ENCODE results near the gene RHBDF1.

RHBDF1 gene

DNA sequence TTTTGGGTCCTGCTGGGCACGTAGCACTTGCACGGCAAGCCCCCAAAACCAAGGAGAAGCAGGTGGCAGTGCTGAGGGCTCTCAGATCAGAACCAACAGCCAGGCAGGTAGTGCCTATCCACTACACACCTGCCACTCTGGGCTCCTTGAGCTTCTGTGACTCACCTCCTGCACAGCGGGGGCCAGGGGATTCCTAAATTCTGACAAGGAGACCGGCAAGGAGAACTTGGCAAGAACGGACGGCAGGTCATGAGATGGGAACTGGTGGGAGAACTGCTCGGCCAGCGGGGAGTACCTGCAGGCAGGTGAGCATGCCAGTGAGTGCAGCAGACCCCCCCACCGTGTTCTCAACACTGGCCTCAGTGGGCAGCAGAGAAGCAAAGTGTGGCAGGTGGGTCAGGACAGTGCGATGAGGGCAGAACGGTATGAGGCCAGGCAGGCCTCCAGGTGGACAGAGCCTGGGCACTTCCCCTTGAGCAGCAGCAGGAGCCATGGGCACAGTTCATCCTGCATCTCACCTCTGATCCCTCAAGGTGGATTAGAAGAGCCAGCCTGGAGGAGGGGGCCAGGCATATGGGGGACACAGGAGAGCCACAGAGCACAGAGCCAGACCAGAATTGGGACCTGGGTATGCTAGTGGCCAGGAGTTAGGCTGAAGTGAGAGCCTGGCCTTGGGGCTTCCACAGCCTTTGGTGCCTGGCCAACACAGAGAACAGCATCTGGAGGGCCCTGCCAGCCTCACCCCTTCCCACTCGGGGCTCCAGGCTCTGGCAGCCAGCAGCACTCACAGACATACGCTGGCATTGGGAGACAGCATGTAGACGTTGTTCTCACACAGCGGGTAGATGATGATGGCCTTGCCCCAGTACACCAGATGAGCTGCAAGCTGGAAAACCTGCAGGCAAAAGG lies 20.3 kb upstream of the RHBDF1 start:
- DNase-seq, result no peak

DNA sequence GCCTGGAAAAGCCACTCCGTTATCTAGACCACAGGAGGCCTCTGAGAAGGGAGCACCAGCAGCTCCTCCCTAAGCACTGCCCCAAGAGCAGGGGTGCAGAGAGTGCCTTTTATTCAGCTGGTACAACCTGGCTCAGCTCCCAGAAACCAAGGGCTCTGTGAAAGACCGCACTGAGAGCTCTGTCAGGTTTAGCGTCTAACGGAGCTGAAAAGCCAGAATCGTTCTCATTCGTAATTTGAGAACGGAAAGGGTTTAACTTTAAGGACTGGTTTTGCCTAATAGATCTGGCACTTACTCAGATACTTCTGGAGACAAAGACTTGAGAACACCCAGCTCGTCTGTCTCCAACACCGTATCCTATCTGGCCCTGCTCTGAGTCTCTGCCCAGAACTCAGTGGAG lies 19.1 kb upstream of the RHBDF1 start:
- DNase-seq, result no peak

DNA sequence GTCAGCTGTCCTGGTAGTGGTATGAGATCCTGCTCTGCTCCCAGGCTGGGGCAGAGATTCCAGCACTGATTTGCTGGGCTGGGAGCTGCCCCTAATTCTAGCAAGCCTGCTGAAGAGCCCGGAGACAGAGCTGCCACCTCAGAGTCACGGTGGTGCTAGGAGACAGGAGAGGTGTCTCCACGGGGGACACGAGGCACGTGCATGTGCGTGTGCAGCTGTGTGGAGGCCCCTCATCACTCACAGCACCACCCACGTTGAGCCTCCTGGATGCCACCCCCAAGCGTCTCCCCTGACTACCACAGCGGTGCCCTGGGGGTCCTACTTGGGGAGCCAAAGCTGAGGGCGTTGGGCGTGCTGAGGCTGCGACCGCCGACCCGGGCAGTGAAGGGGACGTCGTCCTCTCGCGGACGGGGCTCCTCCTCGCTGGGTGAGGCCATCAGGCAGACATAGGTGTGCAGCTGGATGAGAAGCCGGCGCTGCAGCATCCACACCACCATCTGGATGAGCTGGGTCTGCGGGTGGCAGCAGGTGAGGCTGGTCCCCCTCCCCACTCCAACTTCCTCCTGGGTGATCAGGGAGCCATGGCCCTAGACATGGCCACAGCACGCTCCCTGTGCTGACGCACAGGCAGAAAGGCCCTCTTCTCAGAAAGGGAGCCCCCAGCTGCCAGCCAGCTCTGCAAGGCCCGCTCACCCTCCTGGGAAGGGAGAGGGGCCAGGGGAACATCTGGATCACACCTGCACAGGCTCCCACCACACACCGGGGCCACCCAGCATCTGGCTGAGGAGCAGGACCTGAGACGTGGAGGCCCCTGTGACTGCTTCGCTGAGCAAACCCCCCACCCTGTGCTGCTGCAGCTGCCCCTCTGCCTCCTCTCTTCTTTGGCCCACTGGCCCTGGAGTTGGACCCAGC lies 17.2 kb upstream of the RHBDF1 start:
- DNase-seq, result no peak

GRCh38 chr16:88613-89012 lies 16.2 kb upstream of the RHBDF1 start:
- no peak for DNase-seq

GRCh38 chr16:86483-86952 lies 14.1 kb upstream of the RHBDF1 start:
- no peak for DNase-seq

GRCh38 chr16:85865-86264 lies 13.4 kb upstream of the RHBDF1 start:
- no peak for DNase-seq

GRCh38 chr16:85407-85782 lies 13.0 kb upstream of the RHBDF1 start:
- no peak for DNase-seq

DNA sequence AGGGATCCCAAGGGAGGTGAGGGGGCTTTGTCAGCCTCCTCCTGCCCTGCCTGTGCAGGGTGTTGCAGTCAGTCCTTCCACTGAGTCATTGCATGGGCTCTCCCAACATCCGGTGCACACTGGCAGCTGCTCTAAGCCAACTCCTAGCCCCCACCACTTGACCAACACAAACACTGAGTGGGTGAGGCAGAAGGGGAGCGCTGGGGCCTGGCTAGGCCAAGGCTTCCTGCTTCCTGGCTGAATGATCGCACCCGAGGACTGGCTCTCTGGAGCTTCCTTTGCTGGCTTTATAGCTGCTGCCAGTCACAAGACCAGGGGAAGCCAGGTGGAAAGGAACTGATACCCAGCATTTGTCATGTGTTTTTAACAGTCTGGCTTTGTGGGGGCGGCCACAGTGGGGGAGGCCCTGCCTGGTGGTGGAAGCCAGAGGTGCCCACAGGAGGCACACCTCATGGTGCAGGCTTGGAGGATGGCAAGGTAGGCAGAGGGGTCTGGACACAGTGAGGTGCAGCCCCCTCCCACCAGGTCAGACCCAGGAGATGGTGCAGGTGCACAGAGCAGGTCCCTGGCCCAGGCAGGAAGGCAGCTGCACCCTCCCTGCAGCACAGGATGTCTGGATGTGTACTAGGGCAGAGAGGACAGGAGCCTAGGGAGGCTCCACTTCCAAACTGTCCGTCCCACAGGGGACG lies 12.4 kb upstream of the RHBDF1 start:
- DNase-seq, result no peak

DNA sequence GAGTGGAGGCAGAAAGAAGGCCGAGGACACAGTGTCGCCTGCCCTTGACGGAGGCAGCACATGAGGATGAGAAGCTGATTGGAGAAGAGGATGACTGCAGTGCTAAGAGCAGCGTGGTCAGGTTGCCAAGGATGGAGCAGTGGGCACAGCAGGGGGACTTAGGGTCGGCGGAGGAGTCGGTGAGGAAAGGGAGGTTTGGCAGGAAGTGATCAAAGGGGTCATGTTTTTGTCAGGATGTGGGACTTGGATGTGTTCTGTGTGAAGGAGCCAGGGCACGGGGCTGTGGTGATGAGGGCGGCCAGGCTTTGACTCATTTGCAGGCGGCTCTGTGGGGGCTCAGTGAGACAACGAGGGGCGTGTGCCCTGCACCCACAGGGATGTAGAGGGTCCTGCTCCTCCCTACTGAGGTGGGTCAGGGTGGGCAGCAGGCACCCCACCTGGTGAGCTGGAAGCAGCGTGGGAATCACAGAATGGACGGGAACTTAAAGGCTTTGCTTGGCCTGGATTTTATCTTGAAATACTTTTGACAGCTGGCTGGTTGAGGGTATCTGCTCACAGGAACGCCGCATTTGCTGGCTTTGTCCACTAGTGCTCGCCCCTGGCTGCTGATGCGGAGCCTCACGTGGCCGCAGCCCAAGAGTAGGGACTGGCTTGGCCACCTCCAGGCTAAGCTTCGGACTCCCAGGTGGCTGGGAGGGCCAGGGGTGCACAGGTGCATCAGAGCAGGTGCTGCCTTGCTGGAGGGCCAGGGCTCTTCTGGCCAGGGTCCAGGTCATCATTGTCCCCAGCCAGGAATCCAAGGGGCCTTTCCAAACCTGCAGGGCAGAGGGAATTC lies 11.6 kb upstream of the RHBDF1 start:
- no peak for DNase-seq

DNA sequence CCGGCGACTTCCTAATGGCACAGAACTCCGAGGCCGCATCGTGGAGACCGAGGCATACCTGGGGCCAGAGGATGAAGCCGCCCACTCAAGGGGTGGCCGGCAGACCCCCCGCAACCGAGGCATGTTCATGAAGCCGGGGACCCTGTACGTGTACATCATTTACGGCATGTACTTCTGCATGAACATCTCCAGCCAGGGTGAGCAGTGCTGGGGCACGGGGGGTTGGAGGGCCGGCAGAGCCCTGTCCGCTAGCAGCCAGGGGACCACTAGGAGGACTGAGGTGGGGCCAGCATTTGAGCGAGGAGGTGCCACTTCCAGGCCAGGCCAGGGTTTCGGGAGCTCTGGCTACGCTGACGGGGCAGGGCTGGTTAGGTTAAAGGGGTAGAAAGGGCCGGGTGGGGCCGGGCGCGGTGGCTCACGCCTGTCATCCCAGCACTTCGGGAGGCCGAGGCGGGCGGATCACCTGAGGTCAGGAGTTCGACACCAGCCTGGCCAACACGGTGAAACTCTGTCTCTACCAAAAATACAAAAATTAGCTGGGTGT lies 10.7 kb upstream of the RHBDF1 start:
- no peak for DNase-seq

DNA sequence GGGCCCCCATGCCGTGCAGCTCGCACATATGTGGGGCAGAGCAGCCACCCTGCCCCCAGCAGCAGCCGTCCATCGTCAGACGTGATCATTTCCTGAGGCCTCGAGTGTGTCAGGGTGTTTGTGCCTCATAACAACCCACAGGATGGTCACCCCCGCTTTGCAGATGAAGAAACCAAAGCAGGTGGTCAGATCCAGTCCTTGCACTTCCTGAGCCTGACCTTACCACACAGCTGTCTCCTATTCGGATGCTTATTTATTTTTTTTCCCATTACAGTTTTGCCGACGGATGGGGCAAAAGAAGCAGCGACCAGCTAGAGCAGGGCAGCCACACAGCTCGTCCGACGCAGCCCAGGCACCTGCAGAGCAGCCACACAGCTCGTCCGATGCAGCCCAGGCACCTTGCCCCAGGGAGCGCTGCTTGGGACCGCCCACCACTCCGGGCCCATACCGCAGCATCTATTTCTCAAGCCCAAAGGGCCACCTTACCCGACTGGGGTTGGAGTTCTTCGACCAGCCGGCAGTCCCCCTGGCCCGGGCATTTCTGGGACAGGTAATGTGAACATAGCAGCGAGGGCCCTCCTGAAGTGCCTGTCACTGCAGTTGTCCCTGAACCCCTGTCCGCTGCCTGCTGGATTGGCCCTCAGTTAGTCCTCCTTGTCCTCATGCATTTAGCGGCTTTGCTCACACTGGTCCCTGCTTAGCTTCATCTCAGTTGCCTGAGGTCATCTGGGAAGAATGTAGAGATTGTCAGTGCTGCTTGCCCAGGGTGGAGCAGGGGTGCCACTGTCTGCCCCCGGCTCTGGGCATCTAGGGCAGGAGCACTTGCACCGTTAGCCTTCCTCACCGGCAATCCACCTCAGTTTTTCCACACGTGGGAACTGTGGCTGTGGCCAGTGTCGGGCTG lies 7.0 kb upstream of the RHBDF1 start:
- DNase-seq, result no peak

DNA sequence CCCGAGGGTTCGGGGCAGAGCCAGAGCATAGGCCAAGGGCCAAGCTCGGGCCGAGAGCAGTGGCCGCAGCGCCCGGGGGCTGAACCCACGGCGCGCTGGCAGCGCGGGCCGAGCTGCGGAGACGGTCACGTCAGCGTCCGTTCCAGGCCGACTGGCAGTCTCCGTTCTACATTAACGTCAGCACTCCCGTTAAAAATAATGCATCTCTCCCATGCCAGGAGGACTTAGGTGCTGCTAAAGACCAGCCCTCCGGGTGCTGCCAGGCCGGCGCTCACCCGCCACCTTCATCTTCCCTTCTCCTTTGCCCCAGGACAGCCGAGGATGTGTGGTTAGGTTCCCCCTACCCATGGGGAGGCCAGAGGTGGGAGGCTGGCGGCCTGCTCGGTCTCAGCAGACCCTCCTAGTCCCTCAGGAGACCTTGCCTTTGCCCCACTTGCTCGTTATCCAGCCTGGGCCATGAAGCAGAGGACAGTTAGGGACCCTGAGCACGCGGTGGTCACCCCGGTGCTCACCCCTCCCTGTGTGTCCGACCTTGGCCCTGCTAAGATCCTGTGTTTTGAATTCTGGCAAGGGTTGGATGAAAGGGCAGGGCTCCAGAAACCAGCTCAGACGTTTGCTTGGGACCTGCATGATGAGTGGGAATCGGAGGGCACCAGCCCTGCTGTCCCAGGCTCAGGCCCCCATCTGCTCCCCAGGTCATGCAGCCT lies 6.2 kb upstream of the RHBDF1 start:
- no peak for DNase-seq

DNA sequence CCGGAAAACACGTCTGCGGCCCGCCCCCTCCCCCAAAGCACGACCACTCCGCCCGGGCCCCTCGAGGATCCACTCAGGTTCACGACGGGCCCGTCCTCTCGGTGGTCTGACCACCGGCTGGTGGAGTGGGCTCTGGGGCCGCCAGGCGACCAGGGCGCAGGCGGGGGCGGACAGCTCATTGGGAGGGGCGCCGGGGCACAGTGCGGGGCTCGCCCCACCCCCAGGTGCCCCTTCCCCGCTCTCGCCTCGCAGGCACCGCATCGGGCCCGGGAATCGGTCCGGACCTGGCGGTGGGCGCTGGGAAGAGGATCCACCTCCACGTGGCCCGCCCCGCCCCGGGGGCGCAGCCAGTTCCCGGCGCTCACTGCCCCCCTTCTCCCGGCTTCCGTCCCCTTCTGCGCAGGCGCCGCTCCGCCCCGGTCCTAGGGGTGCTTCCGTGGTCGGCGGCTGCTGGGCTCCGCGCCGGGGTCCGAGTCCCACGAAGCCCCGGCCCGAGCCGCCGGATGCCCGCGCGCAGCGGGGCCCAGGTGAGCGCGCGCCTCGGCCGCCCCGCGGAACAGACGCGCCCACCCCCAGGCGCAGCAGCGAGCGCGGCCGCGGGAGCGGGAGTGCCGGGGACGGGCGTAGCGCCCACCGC lies 5.5 kb upstream of the RHBDF1 start, which contains the start of gene MPG:
Gene MPG (plus strand): TSS at position 419 of the 637 bp plus-strand sequence. CDS start 85 bp downstream, at position 504.
- DNase-seq, result peak; percentile 75

- no peak for DNase-seq
These were observed 4.9 kb upstream of the RHBDF1 start for GRCh38 chr16:77273-77806.

- no peak for DNase-seq
These were observed 4.3 kb upstream of the RHBDF1 start for GRCh38 chr16:76535-77272.

DNA sequence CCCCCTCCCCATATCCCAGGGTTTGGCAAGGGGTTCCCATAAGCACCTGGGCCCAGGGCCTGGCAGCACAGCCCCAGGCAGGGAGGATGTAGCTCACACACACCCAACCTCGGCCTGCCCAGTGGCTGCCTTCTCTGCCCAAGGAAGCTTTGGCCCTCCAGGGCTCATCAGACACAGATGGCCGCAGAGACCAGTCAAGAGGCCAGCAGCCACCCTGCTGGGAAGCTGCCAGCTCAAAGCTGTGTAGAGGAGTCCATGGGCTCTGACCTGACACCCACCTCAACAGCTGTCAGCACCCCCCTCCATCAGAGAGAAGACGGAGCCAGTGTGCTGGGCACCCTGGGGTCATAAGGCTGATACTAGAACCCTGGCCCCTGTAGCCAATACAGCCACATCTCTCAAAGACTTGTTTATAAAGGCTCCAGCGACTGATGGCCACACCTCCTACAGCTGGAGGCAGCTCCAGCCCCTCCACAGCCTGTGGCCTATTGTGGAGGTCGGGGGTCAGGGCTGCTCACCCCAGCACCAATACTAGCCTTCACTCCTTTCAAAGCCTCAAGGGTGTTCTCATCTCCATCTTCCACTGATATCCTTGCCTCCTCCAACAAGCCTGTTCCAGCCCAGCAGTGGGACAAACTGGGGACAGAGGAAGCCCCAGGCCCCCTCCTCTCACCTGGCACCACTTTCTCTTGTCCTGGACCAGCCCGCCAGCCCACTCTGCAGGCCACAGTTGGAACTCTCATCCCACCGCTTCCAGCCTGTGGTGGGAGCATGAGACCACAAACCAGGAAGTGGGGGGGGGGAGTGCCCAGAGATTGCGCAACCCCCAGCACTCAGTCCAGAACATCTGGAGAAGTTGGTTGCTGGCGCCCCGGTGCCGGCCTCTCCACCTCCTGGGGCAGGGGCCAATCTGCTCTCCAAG lies 3.4 kb upstream of the RHBDF1 start:
- no peak for DNase-seq

DNA sequence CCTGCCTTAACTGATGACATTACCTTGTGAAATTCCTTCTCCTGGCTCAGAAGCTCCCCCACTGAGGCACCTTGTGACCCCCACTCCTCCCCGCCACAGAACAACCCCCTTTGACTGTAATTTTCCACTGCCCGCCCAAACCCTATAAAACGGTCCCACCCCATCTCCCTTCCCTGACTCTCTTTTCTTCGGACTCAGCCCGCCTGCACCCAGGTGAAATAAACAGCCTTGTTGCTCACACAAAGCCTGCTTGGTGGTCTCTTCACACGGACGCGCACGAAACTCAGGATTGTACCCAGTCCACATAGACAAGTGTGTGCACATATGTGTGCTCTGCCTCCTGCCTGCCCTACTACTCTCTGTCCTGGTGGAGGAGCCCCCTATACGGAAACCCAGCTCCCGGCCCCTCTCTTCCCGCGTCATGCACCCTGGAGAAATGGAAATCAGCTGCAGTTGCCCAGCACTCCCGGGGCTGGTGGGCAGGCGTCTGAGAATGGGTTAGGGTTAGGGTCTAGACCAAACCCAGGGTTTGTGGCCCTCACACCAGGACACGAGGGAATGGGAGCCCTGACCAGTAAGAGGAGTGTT lies 2.4 kb upstream of the RHBDF1 start:
- DNase-seq, result no peak
